Retinal pigment epithelial cell (primary cell): ENCODE results near the gene FUT9.

ENCODE experiments used
- DNase-seq: peaks from one replicate; pipeline ENCODE4 v3.0.0-alpha.2; 2010; ENCODE audit warnings: low read depth
- H3K4me3 ChIP-seq: 2 replicates; pipeline ENCODE4 v1.5.1; 2011; ENCODE audit warnings: mild to moderate bottlenecking, low read length, control low read depth, moderate library complexity
- CTCF ChIP-seq: conservative IDR thresholded peaks from 2 replicates; pipeline ENCODE4 v1.5.1; 2011; ENCODE audit warnings: low read depth, low read length, control low read depth, inconsistent platforms

Gene FUT9

GRCh38 chr6:96212066-96212465 lies 196.3 kb downstream of the FUT9 start:
- no peak for DNase-seq
- TF ChIP-seq CTCF: no peak
- no peak overlapping the region for H3K4me3 ChIP-seq

GRCh38 chr6:96213784-96214183 lies 198.0 kb downstream of the FUT9 start:
- no peak overlapping the region for H3K4me3 ChIP-seq
- no peak for DNase-seq
- no peak for TF ChIP-seq CTCF

- H3K4me3 ChIP-seq: no peak overlapping the region
- TF ChIP-seq CTCF: no peak
- no peak for DNase-seq
Observed at GRCh38 chr6:96223695-96224094, 207.9 kb downstream of the FUT9 start.

- DNase-seq: no peak
- H3K4me3 ChIP-seq: no peak overlapping the region
- no peak for TF ChIP-seq CTCF
Observed at GRCh38 chr6:96227135-96227534, 211.4 kb downstream of the FUT9 start.

GRCh38 chr6:96234444-96234843 lies 218.7 kb downstream of the FUT9 start:
- no peak for TF ChIP-seq CTCF
- peak; percentile 63 for DNase-seq
- H3K4me3 ChIP-seq: no peak overlapping the region

- H3K4me3 ChIP-seq: no peak overlapping the region
- TF ChIP-seq CTCF: no peak
- no peak for DNase-seq
Observed at GRCh38 chr6:96235927-96236326, 220.2 kb downstream of the FUT9 start.

- DNase-seq: no peak
- no peak overlapping the region for H3K4me3 ChIP-seq
- no peak for TF ChIP-seq CTCF
Observed at GRCh38 chr6:96236471-96236870, 220.7 kb downstream of the FUT9 start.
